ENCODE measurements around the gene ADAM33.

ADAM33 gene

GRCh38 chr20:3658019-3658715 lies 23.6 kb downstream of the ADAM33 start:
- Histone ChIP-seq H3K9ac (ENCODE audit: low read depth in 1 of 2, low read length in 2 of 2) (no peak overlapping the region), H3K4me3 (ENCODE audit: low read depth in 1 of 2, low read length in 2 of 2) (no peak overlapping the region), H3K27ac (ENCODE audit: low read depth, low read length) (no peak overlapping the region), H3K36me3 (ENCODE audit: control insufficient read depth in 1 of 2, insufficient read depth in 2 of 2, low read length in 2 of 2) (no peaks in the 10 kb centered on the region), H3K9me3 (ENCODE audit: control insufficient read depth in 1 of 2, low read length in 2 of 2) (no peaks in the 10 kb centered on the region), H3K27me3 (ENCODE audit: control insufficient read depth in 1 of 2, insufficient read depth in 2 of 2, low read length in 2 of 2) (peaks cover 29 to 40% of the 10 kb centered on the region in 2 donors), H3K4me1 (ENCODE audit: control insufficient read depth in 1 of 2, insufficient read depth in 2 of 2, low read length in 2 of 2) (peaks cover 2 to 9% of the 10 kb centered on the region in 2 donors)

GRCh38 chr20:3655131-3655405 lies 26.7 kb downstream of the ADAM33 start:
- Histone ChIP-seq H3K27me3 (ENCODE audit: control insufficient read depth in 1 of 2, insufficient read depth in 2 of 2, low read length in 2 of 2) (peaks cover 5 to 13% of the 10 kb centered on the region in 2 donors), H3K36me3 (ENCODE audit: control insufficient read depth in 1 of 2, insufficient read depth in 2 of 2, low read length in 2 of 2) (peaks cover 5 to 13% of the 10 kb centered on the region in 2 donors), H3K9me3 (ENCODE audit: control insufficient read depth in 1 of 2, low read length in 2 of 2) (no peaks in the 10 kb centered on the region), H3K4me1 (ENCODE audit: control insufficient read depth in 1 of 2, insufficient read depth in 2 of 2, low read length in 2 of 2) (peaks cover 4 to 9% of the 10 kb centered on the region in 2 donors), H3K4me3 (ENCODE audit: low read depth in 1 of 2, low read length in 2 of 2) (no peak overlapping the region), H3K9ac (ENCODE audit: low read depth in 1 of 2, low read length in 2 of 2) (no peak overlapping the region), H3K27ac (ENCODE audit: low read depth, low read length) (no peak overlapping the region)

DNA sequence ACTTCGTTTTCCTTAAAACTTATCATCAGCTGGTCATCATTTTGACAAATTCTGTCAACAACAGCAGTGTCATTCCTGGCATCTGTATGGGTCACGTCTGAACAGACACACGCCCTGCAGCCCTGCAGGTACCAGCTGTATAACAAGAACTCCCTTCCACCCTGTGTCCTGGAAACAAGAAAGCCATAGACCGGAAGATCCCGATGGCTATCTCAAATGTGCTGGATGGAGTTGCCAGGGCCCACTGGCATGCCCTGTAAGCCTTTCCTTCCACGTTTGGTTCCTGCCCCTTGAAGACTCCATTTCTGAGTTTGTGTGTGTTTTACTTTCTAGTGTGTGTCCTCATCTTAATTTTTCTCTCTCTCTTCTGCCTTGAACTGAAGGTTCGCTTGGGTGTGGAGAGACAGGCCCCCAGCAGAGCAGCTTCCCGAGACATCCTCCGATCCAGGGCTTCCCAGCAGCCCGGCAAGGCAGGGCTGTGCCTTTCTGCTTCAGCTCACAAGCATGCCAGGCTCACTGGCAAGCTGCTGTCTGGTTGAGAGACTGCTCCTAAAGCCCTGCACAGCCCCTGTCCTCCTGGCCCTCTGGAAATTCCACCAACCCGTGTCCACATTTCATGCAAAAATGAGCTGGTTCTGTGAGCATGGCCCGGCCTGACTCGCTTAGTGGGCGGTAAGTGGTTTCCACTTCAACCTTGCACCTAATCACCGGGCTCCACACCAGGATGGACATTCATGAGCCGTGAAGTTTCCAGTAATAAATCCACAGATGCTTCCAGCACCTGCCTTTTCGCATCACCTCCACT lies 27.3 kb downstream of the ADAM33 start:
- Histone ChIP-seq H3K36me3 (ENCODE audit: control insufficient read depth in 1 of 2, insufficient read depth in 2 of 2, low read length in 2 of 2) (peaks cover 9 to 17% of the 10 kb centered on the region in 2 donors), H3K27ac (ENCODE audit: low read depth, low read length) (no peak overlapping the region), H3K27me3 (ENCODE audit: control insufficient read depth in 1 of 2, insufficient read depth in 2 of 2, low read length in 2 of 2) (peaks cover under 1 to 8% of the 10 kb centered on the region in 2 donors), H3K9me3 (ENCODE audit: control insufficient read depth in 1 of 2, low read length in 2 of 2) (no peaks in the 10 kb centered on the region), H3K4me1 (ENCODE audit: control insufficient read depth in 1 of 2, insufficient read depth in 2 of 2, low read length in 2 of 2) (peaks cover 4 to 9% of the 10 kb centered on the region in 2 donors), H3K9ac (ENCODE audit: low read depth in 1 of 2, low read length in 2 of 2) (no peak overlapping the region), H3K4me3 (ENCODE audit: low read depth in 1 of 2, low read length in 2 of 2) (no peak overlapping the region)

DNA sequence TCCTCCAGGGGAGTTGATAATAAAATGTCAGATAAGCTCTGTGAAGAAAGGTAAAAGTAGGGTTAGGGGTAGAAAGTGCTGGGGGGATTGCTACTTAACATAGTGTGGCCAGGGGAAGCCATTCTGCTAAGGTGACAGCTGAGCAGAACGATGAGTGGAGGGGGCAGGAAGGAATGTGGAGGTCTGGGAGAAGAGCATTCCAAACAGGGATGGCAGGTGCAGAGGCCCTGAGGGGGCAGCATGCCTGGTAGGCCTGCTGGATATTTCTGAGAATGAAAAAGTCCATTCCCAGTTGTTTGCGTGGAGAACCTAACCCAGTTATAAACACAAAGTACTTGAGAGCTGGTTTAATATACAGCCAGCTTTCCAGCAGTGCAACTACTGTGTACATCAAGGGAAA lies 27.9 kb downstream of the ADAM33 start:
- no peak overlapping the region for H3K4me3 ChIP-seq (ENCODE audit: low read depth in 1 of 2, low read length in 2 of 2)
- no peak overlapping the region for H3K27ac ChIP-seq (ENCODE audit: low read depth, low read length)
- no peaks in the 10 kb centered on the region for H3K9me3 ChIP-seq (ENCODE audit: control insufficient read depth in 1 of 2, low read length in 2 of 2)
- H3K9ac ChIP-seq (ENCODE audit: low read depth in 1 of 2, low read length in 2 of 2): no peak overlapping the region
- peaks cover 0 to 6% of the 10 kb centered on the region in 2 donors for H3K27me3 ChIP-seq (ENCODE audit: control insufficient read depth in 1 of 2, insufficient read depth in 2 of 2, low read length in 2 of 2)
- H3K4me1 ChIP-seq (ENCODE audit: control insufficient read depth in 1 of 2, insufficient read depth in 2 of 2, low read length in 2 of 2): peaks cover 3 to 4% of the 10 kb centered on the region in 2 donors
- peaks cover 9 to 23% of the 10 kb centered on the region in 2 donors for H3K36me3 ChIP-seq (ENCODE audit: control insufficient read depth in 1 of 2, insufficient read depth in 2 of 2, low read length in 2 of 2)

DNA sequence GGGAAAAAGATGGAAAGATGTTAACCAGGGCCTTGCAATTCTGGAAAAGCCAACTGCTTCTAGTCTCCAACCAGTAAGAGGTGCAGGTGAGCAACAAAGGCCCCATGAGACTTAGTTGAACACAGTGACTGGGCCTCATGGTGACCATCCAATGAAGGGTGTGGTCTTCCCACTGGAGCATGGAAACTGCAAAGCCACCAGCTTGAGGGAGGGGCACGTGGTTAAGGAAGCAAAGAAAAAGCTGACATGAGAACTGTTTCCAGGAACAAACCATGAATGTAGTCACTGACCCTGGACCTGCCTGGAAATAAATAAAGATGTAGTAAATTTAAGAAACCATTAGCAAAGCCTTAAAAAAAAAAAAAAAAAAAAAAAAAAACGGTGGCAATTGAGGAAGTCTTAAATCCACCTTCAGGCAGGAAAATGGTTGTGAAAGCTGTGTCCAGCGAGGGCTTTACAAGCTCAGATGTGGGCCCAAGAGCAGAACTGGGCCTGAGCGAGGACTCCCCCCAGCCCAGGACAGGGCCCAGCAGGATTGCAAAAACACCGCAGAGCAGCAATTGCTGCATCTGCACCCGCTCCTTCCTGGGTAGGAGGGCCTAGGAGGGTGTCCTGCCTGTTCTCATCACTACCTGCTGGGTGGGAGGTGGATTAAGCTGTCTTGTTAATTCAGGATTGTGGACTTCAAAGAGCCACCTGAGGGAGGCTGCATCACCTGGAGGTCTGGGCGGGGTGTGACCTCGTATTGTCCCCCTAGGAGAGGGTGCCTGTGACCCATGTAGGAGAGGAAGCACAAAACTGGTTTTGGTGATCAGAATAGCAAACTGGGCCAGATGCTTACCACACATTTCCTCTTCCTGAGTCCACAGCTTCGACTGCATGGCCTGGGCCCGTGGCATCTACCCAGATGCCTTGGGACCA lies 28.9 kb downstream of the ADAM33 start:
- H3K9ac ChIP-seq (ENCODE audit: low read depth in 1 of 2, low read length in 2 of 2): no peak overlapping the region
- peaks cover 0 to 4% of the 10 kb centered on the region in 2 donors for H3K4me1 ChIP-seq (ENCODE audit: control insufficient read depth in 1 of 2, insufficient read depth in 2 of 2, low read length in 2 of 2)
- H3K9me3 ChIP-seq (ENCODE audit: control insufficient read depth in 1 of 2, low read length in 2 of 2): no peaks in the 10 kb centered on the region
- H3K27me3 ChIP-seq (ENCODE audit: control insufficient read depth in 1 of 2, insufficient read depth in 2 of 2, low read length in 2 of 2): no peaks in the 10 kb centered on the region
- H3K4me3 ChIP-seq (ENCODE audit: low read depth in 1 of 2, low read length in 2 of 2): no peak overlapping the region
- peaks cover 12 to 31% of the 10 kb centered on the region in 2 donors for H3K36me3 ChIP-seq (ENCODE audit: control insufficient read depth in 1 of 2, insufficient read depth in 2 of 2, low read length in 2 of 2)
- no peak overlapping the region for H3K27ac ChIP-seq (ENCODE audit: low read depth, low read length)

DNA sequence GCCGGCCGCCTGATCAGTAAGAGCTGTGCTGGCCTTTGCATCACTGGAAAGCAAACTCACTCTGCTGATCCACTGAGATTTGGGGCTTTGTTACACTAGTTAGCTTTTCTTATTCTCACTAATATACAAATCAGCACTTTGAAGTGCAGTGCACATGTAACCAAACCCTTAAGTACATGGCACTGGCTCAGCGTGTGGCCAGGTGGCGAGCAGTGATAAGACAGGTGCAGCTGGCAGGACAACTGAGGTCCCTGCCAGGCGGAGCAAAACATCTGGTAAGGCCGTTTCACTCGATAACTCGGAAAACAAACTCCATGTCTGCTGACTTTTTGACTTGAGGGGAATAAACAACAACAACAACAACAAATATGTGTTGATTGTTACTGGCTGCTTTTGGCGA lies 29.6 kb downstream of the ADAM33 start:
- Histone ChIP-seq H3K27me3 (ENCODE audit: control insufficient read depth in 1 of 2, insufficient read depth in 2 of 2, low read length in 2 of 2) (no peaks in the 10 kb centered on the region), H3K4me1 (ENCODE audit: control insufficient read depth in 1 of 2, insufficient read depth in 2 of 2, low read length in 2 of 2) (peaks cover 0 to 4% of the 10 kb centered on the region in 2 donors), H3K9me3 (ENCODE audit: control insufficient read depth in 1 of 2, low read length in 2 of 2) (no peaks in the 10 kb centered on the region), H3K36me3 (ENCODE audit: control insufficient read depth in 1 of 2, insufficient read depth in 2 of 2, low read length in 2 of 2) (peaks cover 13 to 38% of the 10 kb centered on the region in 2 donors), H3K4me3 (ENCODE audit: low read depth in 1 of 2, low read length in 2 of 2) (no peak overlapping the region), H3K27ac (ENCODE audit: low read depth, low read length) (no peak overlapping the region), H3K9ac (ENCODE audit: low read depth in 1 of 2, low read length in 2 of 2) (no peak overlapping the region)

DNA sequence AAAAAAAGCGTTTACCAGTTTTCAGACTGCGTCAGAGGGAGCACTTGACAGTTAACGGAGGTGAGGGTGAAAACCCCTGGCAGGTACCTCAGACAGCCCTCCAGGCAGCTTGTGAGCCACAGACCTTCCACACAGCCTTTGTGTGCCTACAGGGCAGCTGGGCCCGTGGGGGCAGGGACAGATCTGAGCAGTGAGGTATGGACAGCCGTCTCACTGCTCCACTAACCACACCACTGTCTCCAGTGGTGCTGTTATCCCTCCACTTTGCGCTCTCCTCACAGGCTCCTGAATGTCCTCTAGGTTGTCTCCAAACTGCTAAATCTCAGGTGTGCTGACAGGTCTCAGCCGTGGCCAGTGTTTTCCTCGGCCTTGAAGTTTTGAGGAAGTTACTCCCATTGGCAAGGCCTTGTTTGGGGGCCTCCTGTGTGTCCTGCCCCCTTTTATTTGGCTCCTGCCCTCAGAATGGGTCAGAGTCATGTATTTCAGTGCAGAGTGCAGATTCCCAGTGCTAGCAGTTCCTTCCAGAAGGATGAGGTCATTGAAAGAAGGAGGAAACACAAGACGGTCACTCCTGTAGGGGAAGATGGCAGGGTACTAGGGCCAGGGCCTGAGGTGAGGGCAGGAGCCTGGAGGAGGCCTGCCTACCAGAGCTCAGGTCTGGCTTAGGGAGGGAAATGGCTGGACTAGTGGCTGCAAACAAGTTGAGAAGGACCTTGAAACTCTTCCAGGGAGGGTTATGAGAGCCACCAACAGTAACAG lies 30.4 kb downstream of the ADAM33 start:
- Histone ChIP-seq H3K27ac (ENCODE audit: low read depth, low read length) (no peak overlapping the region), H3K36me3 (ENCODE audit: control insufficient read depth in 1 of 2, insufficient read depth in 2 of 2, low read length in 2 of 2) (peaks cover 18 to 47% of the 10 kb centered on the region in 2 donors), H3K9me3 (ENCODE audit: control insufficient read depth in 1 of 2, low read length in 2 of 2) (no peaks in the 10 kb centered on the region), H3K9ac (ENCODE audit: low read depth in 1 of 2, low read length in 2 of 2) (no peak overlapping the region), H3K4me1 (ENCODE audit: control insufficient read depth in 1 of 2, insufficient read depth in 2 of 2, low read length in 2 of 2) (peaks cover 0 to 4% of the 10 kb centered on the region in 2 donors), H3K4me3 (ENCODE audit: low read depth in 1 of 2, low read length in 2 of 2) (no peak overlapping the region), H3K27me3 (ENCODE audit: control insufficient read depth in 1 of 2, insufficient read depth in 2 of 2, low read length in 2 of 2) (no peaks in the 10 kb centered on the region)

DNA sequence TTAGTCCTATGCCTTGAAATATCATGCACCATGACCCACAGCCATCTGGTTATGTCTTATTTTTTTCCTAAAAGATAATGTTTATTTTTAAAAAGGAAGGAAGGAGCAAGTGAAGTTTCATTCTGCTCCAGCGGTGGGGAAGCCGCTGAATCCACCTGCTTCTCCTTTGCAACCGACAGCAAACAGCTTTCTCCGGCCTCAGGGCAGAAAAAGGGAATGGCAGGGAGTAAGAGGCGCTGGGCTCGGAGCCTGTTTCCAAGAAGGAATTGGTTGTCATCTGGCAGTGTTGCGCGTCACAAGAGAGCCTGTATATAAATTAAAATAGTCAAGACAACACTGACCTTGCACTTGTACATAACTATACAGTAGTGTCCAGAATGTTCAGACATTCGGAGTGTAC lies 32.9 kb downstream of the ADAM33 start:
- H3K27me3 ChIP-seq (ENCODE audit: control insufficient read depth in 1 of 2, insufficient read depth in 2 of 2, low read length in 2 of 2): no peaks in the 10 kb centered on the region
- H3K36me3 ChIP-seq (ENCODE audit: control insufficient read depth in 1 of 2, insufficient read depth in 2 of 2, low read length in 2 of 2): peaks cover 34 to 69% of the 10 kb centered on the region in 2 donors
- no peaks in the 10 kb centered on the region for H3K9me3 ChIP-seq (ENCODE audit: control insufficient read depth in 1 of 2, low read length in 2 of 2)
- no peak overlapping the region for H3K27ac ChIP-seq (ENCODE audit: low read depth, low read length)
- peaks cover 0 to 4% of the 10 kb centered on the region in 2 donors for H3K4me1 ChIP-seq (ENCODE audit: control insufficient read depth in 1 of 2, insufficient read depth in 2 of 2, low read length in 2 of 2)
- H3K9ac ChIP-seq (ENCODE audit: low read depth in 1 of 2, low read length in 2 of 2): no peak overlapping the region
- no peak overlapping the region for H3K4me3 ChIP-seq (ENCODE audit: low read depth in 1 of 2, low read length in 2 of 2)

DNA sequence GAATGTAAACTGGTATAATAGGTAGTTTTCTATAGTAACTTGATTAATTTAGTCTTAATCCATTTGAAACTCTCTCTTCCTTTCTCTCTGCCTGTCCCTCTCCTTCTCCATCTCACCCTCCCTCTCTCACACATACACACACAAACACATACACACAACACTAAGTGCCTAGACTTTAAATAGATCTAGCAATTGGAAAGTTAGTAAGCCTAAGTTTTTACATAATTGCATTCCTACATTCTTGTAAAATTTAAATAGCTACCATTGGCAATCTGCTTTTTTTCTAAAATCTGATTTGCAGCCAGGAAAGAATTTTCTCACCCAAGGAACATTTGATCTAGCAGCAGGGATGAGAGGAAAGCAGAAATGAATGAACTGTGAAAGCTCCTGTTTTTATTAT lies 34.3 kb downstream of the ADAM33 start:
- H3K36me3 ChIP-seq (ENCODE audit: control insufficient read depth in 1 of 2, insufficient read depth in 2 of 2, low read length in 2 of 2): peaks cover 38 to 80% of the 10 kb centered on the region in 2 donors
- no peak overlapping the region for H3K27ac ChIP-seq (ENCODE audit: low read depth, low read length)
- H3K4me1 ChIP-seq (ENCODE audit: control insufficient read depth in 1 of 2, insufficient read depth in 2 of 2, low read length in 2 of 2): no peaks in the 10 kb centered on the region
- no peak overlapping the region for H3K9ac ChIP-seq (ENCODE audit: low read depth in 1 of 2, low read length in 2 of 2)
- no peaks in the 10 kb centered on the region for H3K9me3 ChIP-seq (ENCODE audit: control insufficient read depth in 1 of 2, low read length in 2 of 2)
- no peaks in the 10 kb centered on the region for H3K27me3 ChIP-seq (ENCODE audit: control insufficient read depth in 1 of 2, insufficient read depth in 2 of 2, low read length in 2 of 2)
- H3K4me3 ChIP-seq (ENCODE audit: low read depth in 1 of 2, low read length in 2 of 2): no peak overlapping the region

Measured in duodenal mucosa (tissue), 2 donors.